Sigmoid colon (tissue), 7 donors: ENCODE results near the gene CCDC80. TPM values are rescaled to one million over a fixed set of nuclear protein-coding genes. Genes with fewer than 3 reads are reported as not detected.

Experiments
- DNase-seq: peaks from one replicate; pipeline ENCODE4 v3.0.0-alpha.2; 2019
- H3K27ac ChIP-seq, 4 donors: fragments of 200-600 bp; sonication (generic); one replicate each; pipeline ENCODE4 v1.5.1; 2016 to 2019; ENCODE audit warnings: mild to moderate bottlenecking in 1 of 4
- H3K27me3 ChIP-seq, 3 donors: fragments of 200-600 bp; sonication (generic); one replicate each; pipeline ENCODE4 v1.5.1; 2019; ENCODE audit warnings: mild to moderate bottlenecking in 1 of 3
- H3K36me3 ChIP-seq, 4 donors: fragments of 200-600 bp; sonication (generic); one replicate each; pipeline ENCODE4 v1.5.1; 2016 to 2019
- H3K4me1 ChIP-seq, 4 donors: fragments of 200-600 bp; sonication (generic); one replicate each; pipeline ENCODE4 v1.5.1; 2017 to 2019
- H3K4me3 ChIP-seq, 4 donors: fragments of 200-600 bp; sonication (generic); one replicate each; pipeline ENCODE4 v1.5.1; 2017 to 2019; ENCODE audit warnings: mild to moderate bottlenecking in 2 of 4, moderate library complexity in 1 of 4
- H3K9me3 ChIP-seq, 4 donors: fragments of 200-600 bp in 3 of 4; sonication (generic) in 3 of 4; one replicate each; pipeline versions ENCODE4 v1.5.1 to v1.6.1; 2013 to 2019
- EP300 ChIP-seq, 4 donors: sonication (generic); formaldehyde crosslinking; IDR thresholded peaks; one replicate each; pipeline ENCODE4 v1.6.1; 2017; ENCODE audit warnings: antibody characterized with exemption in 4 of 4
- POLR2A ChIP-seq, 2 donors: fragments of 450-650 bp; IDR thresholded peaks; one replicate each; pipeline ENCODE4 v1.6.1; 2016; ENCODE audit warnings: antibody characterized with exemption in 2 of 2, mild to moderate bottlenecking in 2 of 2, moderate library complexity in 2 of 2
- POLR2AphosphoS5 ChIP-seq, 4 donors: sonication (generic); formaldehyde crosslinking; IDR thresholded peaks; one replicate each; pipeline ENCODE4 v1.6.1; 2017; ENCODE audit warnings: antibody characterized with exemption in 4 of 4
- WGBS, 2 donors: extraction: QIAGEN DNeasy Blood & Tissue Kit; methylation state at CpG; one replicate each; pipeline ENCODE4 v1.1.7; 2013; 5-methylcytosine and 5-hydroxymethylcytosine counted together
- intact Hi-C: fragments of 100-400 bp; cut with DNase I; formaldehyde crosslinking; loops from one replicate; pipeline ENCODE4 v1.15.1; 2023
- polyA plus RNA-seq, 3 donors: library from polyadenylated mRNA; stranded (reverse); fragments of 200-250 nt; gene quantifications; one replicate each; pipeline ENCODE4 v1.2.3, GENCODE V29; 2013
- total RNA-seq, 4 donors: library from RNA; depleted of rRNA; stranded (reverse); fragments of >200 nt; gene quantifications; one replicate each; pipeline ENCODE4 v1.1.0, GENCODE V29; 2016
- TF ChIP-seq, protein P1 (sequence below), 4 experiments: fragments of 450-650 bp in 3 of 4; fragments of 200-600 bp in 1 of 4; IDR thresholded peaks; one replicate each; pipeline ENCODE4 v1.5.1; 2016 to 2019; ENCODE audit warnings: antibody characterized with exemption in 4 of 4, mild to moderate bottlenecking in 3 of 4, moderate library complexity in 2 of 4
- donor health status: healthy with polysubstance abuse.
- donor health status: Bipolar disorder and iron deficiency.
- donor health status: healthy.

The CCDC80 gene
- total and polyA plus RNA-seq, 7 donors = 1.8 to 201 (median 30.0) TPM

DNA sequence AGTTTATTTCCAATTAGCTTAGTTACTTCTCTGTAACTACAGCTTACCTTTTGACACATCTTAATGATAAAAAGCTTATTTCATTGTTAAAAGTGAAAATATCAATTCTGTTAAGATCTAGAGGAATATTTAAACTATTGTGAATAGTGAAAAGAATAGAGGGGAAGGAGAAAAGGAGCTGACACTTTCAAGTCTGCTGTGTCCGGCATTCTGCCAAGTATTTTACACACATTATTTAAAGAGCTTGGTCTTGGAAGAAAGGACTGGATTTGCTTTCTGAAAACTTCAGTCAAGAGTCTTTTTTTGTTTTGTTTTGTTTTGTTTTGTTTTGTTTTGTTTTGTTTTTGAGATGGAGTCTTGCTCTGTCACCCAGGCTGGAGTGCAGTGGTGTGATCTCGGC, 34.8 kb downstream of the CCDC80 start:
- intact Hi-C loops = no loop called here

DNA sequence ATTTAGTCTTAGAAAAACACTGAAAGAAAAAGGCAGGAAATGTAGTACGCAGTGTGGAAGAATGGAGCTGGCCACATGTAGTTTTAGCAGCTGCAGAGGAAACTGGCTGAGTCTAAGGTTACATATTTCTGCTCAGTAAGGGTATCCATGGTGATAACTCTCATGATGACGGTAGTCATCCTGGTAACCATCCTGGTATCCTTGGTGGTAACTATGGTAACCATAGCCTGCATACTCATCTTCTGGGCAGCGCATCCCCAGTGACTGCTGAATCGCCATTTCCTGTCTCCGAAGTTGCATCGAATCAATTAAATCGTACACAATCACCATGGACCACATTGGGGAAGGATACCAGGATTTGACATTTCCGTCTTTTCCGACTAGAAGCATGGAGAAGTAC, 35.7 kb downstream of the CCDC80 start:
- intact Hi-C loops = no loop called here
- H3K27me3 ChIP-seq = no peaks in the 10 kb centered on the region
- no peak for DNase-seq
- no peak overlapping the region for H3K27ac ChIP-seq
- peaks cover 0 to 56% (median 7%) of the 10 kb centered on the region in 4 donors for H3K36me3 ChIP-seq
- TF ChIP-seq POLR2A (IDR thresholded peaks at IDR 0.05) (no peak), POLR2AphosphoS5 (IDR thresholded peaks at IDR 0.05) (no peak), EP300 (IDR thresholded peaks at IDR 0.05) (no peak)
- TF ChIP-seq, protein P1, sequence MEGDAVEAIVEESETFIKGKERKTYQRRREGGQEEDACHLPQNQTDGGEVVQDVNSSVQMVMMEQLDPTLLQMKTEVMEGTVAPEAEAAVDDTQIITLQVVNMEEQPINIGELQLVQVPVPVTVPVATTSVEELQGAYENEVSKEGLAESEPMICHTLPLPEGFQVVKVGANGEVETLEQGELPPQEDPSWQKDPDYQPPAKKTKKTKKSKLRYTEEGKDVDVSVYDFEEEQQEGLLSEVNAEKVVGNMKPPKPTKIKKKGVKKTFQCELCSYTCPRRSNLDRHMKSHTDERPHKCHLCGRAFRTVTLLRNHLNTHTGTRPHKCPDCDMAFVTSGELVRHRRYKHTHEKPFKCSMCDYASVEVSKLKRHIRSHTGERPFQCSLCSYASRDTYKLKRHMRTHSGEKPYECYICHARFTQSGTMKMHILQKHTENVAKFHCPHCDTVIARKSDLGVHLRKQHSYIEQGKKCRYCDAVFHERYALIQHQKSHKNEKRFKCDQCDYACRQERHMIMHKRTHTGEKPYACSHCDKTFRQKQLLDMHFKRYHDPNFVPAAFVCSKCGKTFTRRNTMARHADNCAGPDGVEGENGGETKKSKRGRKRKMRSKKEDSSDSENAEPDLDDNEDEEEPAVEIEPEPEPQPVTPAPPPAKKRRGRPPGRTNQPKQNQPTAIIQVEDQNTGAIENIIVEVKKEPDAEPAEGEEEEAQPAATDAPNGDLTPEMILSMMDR (IDR thresholded peaks at IDR 0.05) = no peak
- H3K4me3 ChIP-seq = no peak overlapping the region
- WGBS, 2 donors = 80 to 86% methylated on average over 9 of the region's 9 CpGs
- H3K4me1 ChIP-seq = no peaks in the 10 kb centered on the region
- no peaks in the 10 kb centered on the region for H3K9me3 ChIP-seq

More for the DNA sequence above, 34.8 kb downstream of the CCDC80 start:
- 94% methylated on average over 2 of the region's 2 CpGs for WGBS, 2 donors
- TF ChIP-seq POLR2AphosphoS5 (IDR thresholded peaks at IDR 0.05) = no peak
- TF ChIP-seq, protein P1 (IDR thresholded peaks at IDR 0.05) = no peak
- Histone ChIP-seq H3K9me3 (no peaks in the 10 kb centered on the region), H3K27ac (no peak overlapping the region), H3K36me3 (peaks cover 0 to 56% (median 7%) of the 10 kb centered on the region in 4 donors), H3K4me1 (no peaks in the 10 kb centered on the region), H3K4me3 (no peak overlapping the region), H3K27me3 (no peaks in the 10 kb centered on the region)
- no peak for DNase-seq

DNA sequence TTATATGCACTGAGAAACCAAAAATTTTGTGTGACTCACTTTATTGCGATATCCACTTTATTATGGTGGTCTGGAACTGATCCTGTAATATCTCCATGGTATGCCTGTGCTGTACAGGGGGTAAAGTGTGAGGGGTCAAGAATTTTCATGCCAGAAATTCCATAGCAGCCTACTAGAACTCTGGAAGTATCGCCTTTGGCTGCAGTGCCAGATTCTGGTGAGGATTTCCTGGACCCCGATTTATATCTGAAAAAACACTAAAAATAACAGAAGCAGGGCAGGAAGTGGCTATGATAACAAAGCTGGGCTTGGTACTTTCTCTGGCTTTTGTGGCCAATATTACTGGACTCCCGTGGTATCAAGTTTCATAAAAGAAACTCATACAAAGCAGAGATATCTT, 36.4 kb downstream of the CCDC80 start:
- H3K36me3 ChIP-seq = peaks cover 0 to 49% (median 7%) of the 10 kb centered on the region in 4 donors
- no peak overlapping the region for H3K4me3 ChIP-seq
- 50 to 60% methylated on average over 4 of the region's 4 CpGs for WGBS, 2 donors
- DNase-seq = no peak
- TF ChIP-seq POLR2AphosphoS5 (IDR thresholded peaks at IDR 0.05) = no peak
- TF ChIP-seq, protein P1 (IDR thresholded peaks at IDR 0.05) = no peak
- no peak for TF ChIP-seq EP300 (IDR thresholded peaks at IDR 0.05)
- TF ChIP-seq POLR2A (IDR thresholded peaks at IDR 0.05) = no peak
- no peak overlapping the region for H3K27ac ChIP-seq
- no peaks in the 10 kb centered on the region for H3K27me3 ChIP-seq
- no peaks in the 10 kb centered on the region for H3K9me3 ChIP-seq
- intact Hi-C loops = no loop called here
- H3K4me1 ChIP-seq = no peaks in the 10 kb centered on the region

DNA sequence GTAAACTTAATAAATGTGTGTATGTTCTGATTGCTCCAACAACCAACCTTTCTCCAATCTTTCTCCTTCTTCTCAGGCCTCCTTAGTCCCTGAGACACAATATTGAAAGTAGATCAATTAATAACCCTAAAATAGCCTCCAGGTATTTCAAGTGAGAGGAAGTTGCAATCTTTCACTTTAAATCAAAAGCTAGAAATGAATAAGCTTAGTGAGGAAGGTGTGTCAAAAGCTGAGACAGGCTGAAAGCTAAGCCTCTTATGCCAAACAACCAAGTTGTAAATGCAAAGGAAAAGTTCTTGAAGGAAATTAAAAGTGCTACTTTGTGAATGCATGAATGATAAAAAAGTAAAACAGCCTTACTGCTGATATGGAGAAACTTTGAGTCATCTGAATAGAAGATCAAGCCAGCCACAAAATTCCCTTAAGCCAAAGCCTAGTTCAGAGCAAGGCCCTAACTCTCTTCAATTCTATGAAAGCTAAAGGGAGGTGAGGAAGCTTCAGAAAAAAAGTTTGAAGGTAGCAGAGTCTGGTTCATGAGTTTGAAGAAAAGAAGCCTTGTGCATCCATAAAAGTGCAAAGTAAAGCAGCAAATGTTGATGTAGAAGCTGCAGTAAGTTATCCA, 38.6 kb downstream of the CCDC80 start:
- no peaks in the 10 kb centered on the region for H3K27me3 ChIP-seq
- H3K4me3 ChIP-seq = no peak overlapping the region
- intact Hi-C loops = no loop called here
- H3K36me3 ChIP-seq = peaks cover 0 to 45% (median 5%) of the 10 kb centered on the region in 4 donors
- H3K9me3 ChIP-seq = no peaks in the 10 kb centered on the region
- H3K4me1 ChIP-seq = no peaks in the 10 kb centered on the region
- H3K27ac ChIP-seq = no peak overlapping the region
- DNase-seq = no peak
- TF ChIP-seq EP300 (IDR thresholded peaks at IDR 0.05) (no peak), POLR2A (IDR thresholded peaks at IDR 0.05) (no peak)
- TF ChIP-seq, protein P1 (IDR thresholded peaks at IDR 0.05) = no peak

DNA sequence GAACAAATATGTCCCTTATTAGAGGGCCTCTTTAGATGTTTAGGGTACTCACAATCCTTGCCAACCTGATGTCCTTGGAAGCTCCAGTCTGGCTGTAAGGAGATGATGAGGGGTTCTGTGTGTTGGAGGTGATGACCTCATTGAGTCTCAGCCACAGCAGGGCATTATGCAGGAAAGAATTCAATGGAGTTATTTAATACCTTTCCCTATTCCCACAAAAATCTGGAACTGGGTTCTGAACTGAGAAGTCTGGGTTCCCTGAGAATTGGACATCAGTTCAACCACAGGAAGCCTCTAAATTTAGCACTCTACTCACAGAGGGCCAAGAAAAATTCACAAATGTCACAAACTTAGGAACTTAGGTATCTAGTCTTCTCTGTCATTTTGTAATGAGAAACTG, 42.2 kb downstream of the CCDC80 start:
- H3K36me3 ChIP-seq = peaks cover 0 to 13% (median 1%) of the 10 kb centered on the region in 4 donors
- TF ChIP-seq POLR2A (IDR thresholded peaks at IDR 0.05) = no peak
- no peak for TF ChIP-seq POLR2AphosphoS5 (IDR thresholded peaks at IDR 0.05)
- no peak for TF ChIP-seq EP300 (IDR thresholded peaks at IDR 0.05)
- TF ChIP-seq, protein P1 (IDR thresholded peaks at IDR 0.05) = no peak
- DNase-seq = no peak
- no peak overlapping the region for H3K27ac ChIP-seq
- H3K9me3 ChIP-seq = no peaks in the 10 kb centered on the region
- H3K4me3 ChIP-seq = no peak overlapping the region
- H3K4me1 ChIP-seq = no peaks in the 10 kb centered on the region
- no peaks in the 10 kb centered on the region for H3K27me3 ChIP-seq
- intact Hi-C loops = no loop called here
